CD8-positive, alpha-beta memory T cell (primary cell): ENCODE results near the gene DOK6. TPM values are rescaled to one million over a fixed set of nuclear protein-coding genes. Genes with fewer than 3 reads are reported as not detected.
A peak's percentile ranks its signal among the peaks of the same experiment; 100 is the strongest.
"Not testable (repeated sequence)": the region's sequence is repeated elsewhere in the genome, so short reads cannot be mapped to it uniquely, and the experiment has no call there.

Experiments
- CTCF ChIA-PET: fragments of 350-600 bp; sonication (Branson Sonifier 250); formaldehyde crosslinking; loops from one replicate; lab custom pipeline; 2021; ENCODE audit warnings: antibody characterized with exemption; lab: Charles Lee
- POLR2A ChIA-PET: fragments of 350-600 bp; sonication (Branson Sonifier 250); formaldehyde crosslinking; loops from one replicate; lab custom pipeline; 2021; ENCODE audit warnings: antibody characterized with exemption; lab: Charles Lee
- DNase-seq, 5 donors: peaks; one replicate each; pipeline versions ENCODE4 v3.0.0 to v3.0.0-alpha.2; 2020 to 2022; ENCODE audit warnings: mixed read lengths in 1 of 5
- H3K27ac ChIP-seq: one replicate; pipeline ENCODE4 v1.7.0; 2013; ENCODE audit warnings: low read depth, mild to moderate bottlenecking, low read length, moderate library complexity
- H3K27me3 ChIP-seq: 2 replicates; pipeline ENCODE4 v1.7.0; 2013; ENCODE audit warnings: low read length, mild to moderate bottlenecking; ENCODE audit not compliant: insufficient read depth, poor library complexity, severe bottlenecking
- H3K36me3 ChIP-seq: 2 replicates; pipeline ENCODE4 v1.7.0; 2013; ENCODE audit warnings: mild to moderate bottlenecking, low read length, moderate library complexity; ENCODE audit not compliant: insufficient read depth
- H3K4me1 ChIP-seq: 2 replicates; pipeline ENCODE4 v1.7.0; 2013; ENCODE audit warnings: mild to moderate bottlenecking, low read length, moderate library complexity; ENCODE audit not compliant: insufficient read depth
- H3K4me3 ChIP-seq: 2 replicates; pipeline ENCODE4 v1.7.0; 2013; ENCODE audit warnings: mild to moderate bottlenecking, low read length
- H3K9me3 ChIP-seq: 2 replicates; pipeline ENCODE4 v1.7.0; 2013; ENCODE audit warnings: mild to moderate bottlenecking, low read length
- H3K27ac Mint-ChIP-seq, 8 donors: one replicate each; pipeline ENCODE4 v1.8.0; 2020 to 2021; ENCODE audit warnings: mixed read lengths in 8 of 8, mild to moderate bottlenecking in 6 of 8, inconsistent platforms in 3 of 8, moderate library complexity in 3 of 8
- H3K27me3 Mint-ChIP-seq, 2 donors: one replicate each; pipeline ENCODE4 v1.8.0; 2020 to 2021; ENCODE audit warnings: mixed read lengths in 2 of 2, mild to moderate bottlenecking in 1 of 2, moderate library complexity in 1 of 2
- H3K36me3 Mint-ChIP-seq, 3 donors: one replicate each; pipeline ENCODE4 v1.8.0; 2020 to 2021; ENCODE audit warnings: mixed read lengths in 3 of 3, inconsistent platforms in 1 of 3, mild to moderate bottlenecking in 1 of 3
- H3K4me1 Mint-ChIP-seq, 3 donors: one replicate each; pipeline ENCODE4 v1.8.0; 2020 to 2021; ENCODE audit warnings: mixed read lengths in 3 of 3, inconsistent platforms in 1 of 3, mild to moderate bottlenecking in 1 of 3
- H3K4me3 Mint-ChIP-seq, 7 donors: one replicate each; pipeline ENCODE4 v1.8.0; 2020 to 2021; ENCODE audit warnings: mixed read lengths in 7 of 7, mild to moderate bottlenecking in 6 of 7, moderate library complexity in 4 of 7, inconsistent platforms in 2 of 7
- H3K9me3 Mint-ChIP-seq, 5 donors: one replicate each; pipeline ENCODE4 v1.8.0; 2020 to 2022; ENCODE audit warnings: mixed read lengths in 5 of 5, mild to moderate bottlenecking in 3 of 5, moderate library complexity in 2 of 5, inconsistent platforms in 1 of 5
- polyA plus RNA-seq: library from polyadenylated mRNA; unstranded; fragments of 300-500 nt; fragmentation: Illumina TruSeq; gene quantifications from one replicate; pipeline ENCODE4 v1.2.3, GENCODE V29; 2021
- total RNA-seq, 2 experiments: library from RNA; stranded (reverse); gene quantifications; one replicate each; pipeline ENCODE4 v1.2.3, GENCODE V29; 2021

DOK6 gene
- total and polyA plus RNA-seq, 3 experiments from 2014 or later = 0.13 TPM; not detected in 2

DNA sequence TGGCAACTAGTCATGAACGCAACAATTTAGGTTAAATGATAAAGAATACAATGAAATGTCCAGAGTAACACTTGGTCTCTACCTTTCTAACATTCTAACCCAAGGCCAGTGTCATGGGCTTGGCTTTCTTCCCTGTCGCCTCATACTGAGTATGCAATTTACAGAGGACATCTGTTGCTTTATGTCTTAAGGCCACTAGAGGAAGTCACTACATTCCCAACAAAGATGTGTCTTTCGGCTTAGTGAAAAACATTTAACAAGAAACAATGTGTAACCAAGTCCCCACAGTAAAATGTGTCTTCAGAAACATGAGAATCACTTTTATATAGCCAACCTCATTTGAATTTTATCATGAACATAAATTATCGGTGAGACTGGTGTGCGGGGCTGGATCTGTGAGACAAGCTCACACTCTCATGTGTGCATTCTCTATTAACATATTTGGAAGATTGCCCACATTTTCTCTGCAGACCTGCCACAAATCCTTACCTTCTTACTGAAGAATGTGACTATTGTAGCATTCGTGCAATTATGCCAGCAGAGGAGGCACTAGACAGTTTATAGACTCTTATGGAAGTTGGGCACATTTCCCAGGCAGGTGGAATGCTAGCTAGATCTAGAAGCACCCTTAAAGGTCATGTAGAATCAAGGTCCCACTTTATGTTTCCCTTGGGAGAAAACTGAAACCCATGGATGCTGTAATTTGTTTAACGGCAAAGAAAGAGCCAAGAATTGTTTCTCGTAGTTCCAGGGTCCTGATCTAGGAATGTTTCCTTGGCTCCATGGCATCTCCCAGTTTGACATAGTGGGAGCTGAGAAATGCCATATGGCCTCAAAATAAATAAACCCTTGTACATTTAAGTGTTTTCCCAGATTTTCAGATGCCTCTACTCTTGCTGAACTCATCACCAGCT lies 445.2 kb downstream of the DOK6 start:
- ChIA-PET CTCF (interaction anchor here (1.4 to 1.5 kb wide), 2 partner anchors 53 to 113 kb away, joined by 3 read pairs; no protein-coding TSS in a partner anchor), POLR2A (no interaction called here)
- Mint-ChIP-seq H3K4me1 (no peaks in the 10 kb centered on the region), H3K27ac (no peak overlapping the region), H3K9me3 (no peaks in the 10 kb centered on the region), H3K27me3 (no peaks in the 10 kb centered on the region), H3K4me3 (no peak overlapping the region), H3K36me3 (peaks cover 0 to 2% (median 0%) of the 10 kb centered on the region in 3 donors)
- Histone ChIP-seq H3K27me3 (no peaks in the 10 kb centered on the region), H3K4me1 (no peaks in the 10 kb centered on the region), H3K27ac (no peak overlapping the region), H3K9me3 (no peaks in the 10 kb centered on the region), H3K36me3 (no peaks in the 10 kb centered on the region), H3K4me3 (no peak overlapping the region)
- DNase-seq = no peak

DNA sequence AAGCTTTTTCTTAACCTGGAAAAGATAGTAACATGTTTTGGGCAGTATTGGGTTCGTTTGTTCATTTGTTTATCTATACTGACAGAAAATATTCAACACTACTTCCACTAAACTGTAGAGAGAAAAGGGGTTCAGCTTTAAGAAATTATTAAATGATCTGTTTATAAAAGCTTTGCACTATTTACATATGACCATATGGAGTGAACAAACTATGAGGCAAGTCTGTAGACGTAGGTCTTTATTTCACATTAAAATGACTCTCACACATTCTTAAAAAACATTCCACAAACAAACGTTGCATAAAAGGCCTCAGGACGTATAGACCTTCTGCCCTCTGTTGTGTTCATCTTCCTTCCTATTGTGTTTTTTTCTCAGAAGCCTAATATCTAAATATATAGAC lies 452.4 kb downstream of the DOK6 start:
- Mint-ChIP-seq H3K27me3 (no peaks in the 10 kb centered on the region), H3K36me3 (peaks cover 0 to 13% (median 6%) of the 10 kb centered on the region in 3 donors), H3K9me3 (no peaks in the 10 kb centered on the region), H3K4me1 (no peaks in the 10 kb centered on the region), H3K27ac (no peak overlapping the region), H3K4me3 (no peak overlapping the region)
- Histone ChIP-seq H3K27ac (no peak overlapping the region), H3K4me3 (no peak overlapping the region), H3K36me3 (no peaks in the 10 kb centered on the region), H3K4me1 (no peaks in the 10 kb centered on the region), H3K27me3 (no peaks in the 10 kb centered on the region), H3K9me3 (no peaks in the 10 kb centered on the region)
- CTCF ChIA-PET = no interaction called here
- POLR2A ChIA-PET = no interaction called here
- no peak for DNase-seq

DNA sequence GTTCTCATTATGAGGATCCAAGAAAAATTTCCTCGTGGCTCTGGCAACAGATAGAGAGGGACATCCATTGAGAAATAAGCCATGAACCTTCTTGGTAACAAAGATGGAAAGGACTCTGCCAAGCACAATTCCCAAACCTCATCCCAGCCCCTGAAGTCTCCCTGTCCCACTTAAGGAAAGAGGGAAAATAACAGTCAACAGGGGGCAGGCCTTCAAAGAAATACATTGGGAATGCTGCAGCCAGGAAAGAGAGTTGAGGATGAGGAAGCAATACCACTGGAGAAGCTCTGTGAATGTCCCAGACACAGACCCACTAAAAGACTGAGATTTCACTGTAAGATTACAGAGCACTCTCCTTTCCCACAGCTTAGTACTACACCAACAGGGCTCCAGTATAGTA lies 453.8 kb downstream of the DOK6 start:
- H3K36me3 ChIP-seq = no peaks in the 10 kb centered on the region
- ChIA-PET CTCF (no interaction called here), POLR2A (no interaction called here)
- peaks cover 0 to 19% (median 9%) of the 10 kb centered on the region in 3 donors for H3K36me3 Mint-ChIP-seq
- no peaks in the 10 kb centered on the region for H3K4me1 Mint-ChIP-seq
- H3K9me3 ChIP-seq = no peaks in the 10 kb centered on the region
- H3K27me3 Mint-ChIP-seq = no peaks in the 10 kb centered on the region
- no peak overlapping the region for H3K4me3 ChIP-seq
- H3K4me3 Mint-ChIP-seq = no peak overlapping the region
- H3K9me3 Mint-ChIP-seq = no peaks in the 10 kb centered on the region
- H3K27me3 ChIP-seq = no peaks in the 10 kb centered on the region
- peak overlapping the region in 1 of 8 donors; percentile 2 for H3K27ac Mint-ChIP-seq
- H3K27ac ChIP-seq = no peak overlapping the region
- no peak for DNase-seq
- H3K4me1 ChIP-seq = no peaks in the 10 kb centered on the region

DNA sequence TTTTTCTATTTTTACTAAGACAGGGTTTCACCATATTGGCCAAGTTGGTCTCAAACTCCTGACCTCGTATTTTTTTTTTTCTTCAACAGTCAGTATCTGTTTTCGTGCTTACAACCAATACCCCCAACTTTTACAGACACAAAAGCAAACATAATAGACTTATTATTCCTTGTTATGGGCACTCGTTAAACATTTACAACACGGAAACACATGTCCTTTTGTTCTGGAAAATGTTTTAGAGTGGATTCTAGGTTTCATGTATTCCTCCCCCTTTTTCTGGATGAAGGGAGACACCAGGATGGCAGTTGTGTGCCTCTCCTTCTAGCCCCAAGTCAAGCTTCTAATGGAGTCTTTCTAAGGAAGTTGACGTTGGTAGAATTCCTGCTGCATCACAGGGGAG lies 458.2 kb downstream of the DOK6 start:
- no peaks in the 10 kb centered on the region for H3K4me1 Mint-ChIP-seq
- no peak overlapping the region for H3K4me3 Mint-ChIP-seq
- peaks cover 0 to 36% (median 15%) of the 10 kb centered on the region in 3 donors for H3K36me3 Mint-ChIP-seq
- H3K27ac Mint-ChIP-seq = no peak overlapping the region
- no peaks in the 10 kb centered on the region for H3K27me3 ChIP-seq
- no peaks in the 10 kb centered on the region for H3K4me1 ChIP-seq
- CTCF ChIA-PET = no interaction called here
- no peak overlapping the region for H3K4me3 ChIP-seq
- DNase-seq = no peak
- no peak overlapping the region for H3K27ac ChIP-seq
- peaks cover 4% of the 10 kb centered on the region for H3K36me3 ChIP-seq
- no peaks in the 10 kb centered on the region for H3K27me3 Mint-ChIP-seq
- no peaks in the 10 kb centered on the region for H3K9me3 Mint-ChIP-seq
- H3K9me3 ChIP-seq = no peaks in the 10 kb centered on the region
- POLR2A ChIA-PET = no interaction called here

DNA sequence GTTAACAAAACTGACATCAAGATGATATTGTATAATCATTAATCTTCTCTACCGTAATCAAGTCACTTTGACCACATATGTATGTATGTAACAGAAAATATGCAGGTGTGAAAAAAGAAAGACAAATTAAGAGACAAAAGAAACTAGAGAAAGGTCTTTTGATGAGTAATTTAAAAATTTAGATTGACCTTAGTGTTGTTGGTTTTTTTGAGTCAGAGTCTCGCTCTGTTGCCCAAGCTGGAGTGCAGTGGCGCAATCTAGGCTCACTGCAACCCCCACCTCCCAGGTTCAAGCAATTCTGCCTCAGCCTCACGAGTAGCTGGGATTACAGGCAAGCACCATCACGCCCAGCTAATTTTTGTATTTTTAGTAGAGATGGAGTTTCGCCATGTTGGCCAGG lies 464.1 kb downstream of the DOK6 start:
- POLR2A ChIA-PET, CTCF ChIA-PET, DNase-seq, H3K27me3 Mint-ChIP-seq, H3K4me1 Mint-ChIP-seq, H3K27ac ChIP-seq, H3K9me3 Mint-ChIP-seq, H3K27me3 ChIP-seq, H3K4me3 ChIP-seq, H3K4me3 Mint-ChIP-seq, H3K9me3 ChIP-seq, H3K4me1 ChIP-seq, H3K36me3 ChIP-seq: not testable (repeated sequence)
- Mint-ChIP-seq H3K36me3 (peaks cover 7 to 60% (median 30%) of the 10 kb centered on the region in 3 donors), H3K27ac (peak overlapping the region in 1 of 8 donors; percentile 14)

DNA sequence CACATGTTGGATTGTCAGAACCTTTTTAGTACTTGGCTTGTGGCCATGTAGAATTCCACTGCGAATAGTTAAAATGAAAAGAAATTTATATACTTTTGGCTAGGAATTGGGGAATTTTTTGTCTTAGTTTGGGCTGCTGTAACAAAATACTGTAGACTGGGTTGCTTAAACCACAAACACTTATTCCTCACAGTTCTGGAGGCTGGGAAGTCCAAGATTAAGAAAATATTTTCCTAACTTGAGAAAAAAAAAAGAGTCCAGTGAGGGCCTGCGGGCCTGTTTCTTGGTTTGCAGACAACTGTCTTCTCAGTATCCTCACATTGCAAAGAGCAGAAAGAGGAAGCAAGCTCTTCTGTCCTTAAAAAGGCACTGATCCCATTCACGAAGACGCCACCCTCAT lies 465.1 kb downstream of the DOK6 start:
- Mint-ChIP-seq H3K36me3 (peaks cover 7 to 61% (median 30%) of the 10 kb centered on the region in 3 donors), H3K4me3 (no peak overlapping the region), H3K4me1 (peaks cover 0 to 4% (median 0%) of the 10 kb centered on the region in 3 donors), H3K27ac (peak overlapping the region in 1 of 8 donors; percentile 59), H3K27me3 (no peaks in the 10 kb centered on the region), H3K9me3 (no peaks in the 10 kb centered on the region)
- no peak for DNase-seq
- no peak overlapping the region for H3K27ac ChIP-seq
- no peaks in the 10 kb centered on the region for H3K9me3 ChIP-seq
- POLR2A ChIA-PET = no interaction called here
- H3K27me3 ChIP-seq = no peaks in the 10 kb centered on the region
- peaks cover 9% of the 10 kb centered on the region for H3K36me3 ChIP-seq
- no peak overlapping the region for H3K4me3 ChIP-seq
- CTCF ChIA-PET = no interaction called here
- H3K4me1 ChIP-seq = no peaks in the 10 kb centered on the region

DNA sequence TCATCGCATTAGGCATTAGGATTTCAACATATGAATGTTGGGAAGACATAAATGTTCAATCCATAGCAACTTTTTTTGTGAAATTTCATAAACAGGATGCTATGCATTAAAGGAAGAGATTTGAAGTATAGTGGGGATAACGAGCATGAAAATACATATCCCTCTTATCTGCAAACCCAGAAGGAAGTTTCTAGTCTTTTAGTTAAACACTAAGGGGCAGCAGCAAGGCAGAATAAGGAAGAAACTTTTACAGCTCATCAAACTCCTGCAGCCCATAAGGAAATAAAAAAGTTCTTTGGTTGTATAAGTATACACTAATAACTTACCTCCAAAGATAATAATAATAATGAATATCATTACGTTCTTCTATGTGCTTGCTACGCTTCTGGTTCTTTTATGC lies 465.5 kb downstream of the DOK6 start:
- Histone ChIP-seq H3K9me3 (no peaks in the 10 kb centered on the region), H3K4me1 (no peaks in the 10 kb centered on the region), H3K36me3 (peaks cover 9% of the 10 kb centered on the region), H3K27me3 (no peaks in the 10 kb centered on the region), H3K4me3 (no peak overlapping the region), H3K27ac (no peak overlapping the region)
- H3K36me3 Mint-ChIP-seq = peaks cover 7 to 65% (median 30%) of the 10 kb centered on the region in 3 donors
- ChIA-PET CTCF (no interaction called here), POLR2A (no interaction called here)
- no peak for DNase-seq
- peaks cover 0 to 4% (median under 1%) of the 10 kb centered on the region in 3 donors for H3K4me1 Mint-ChIP-seq
- H3K27ac Mint-ChIP-seq = peak overlapping the region in 2 of 8 donors; percentile 59 to 60
- H3K9me3 Mint-ChIP-seq = no peaks in the 10 kb centered on the region
- no peak overlapping the region for H3K4me3 Mint-ChIP-seq
- no peaks in the 10 kb centered on the region for H3K27me3 Mint-ChIP-seq

- H3K4me3 ChIP-seq = no peak overlapping the region
- Mint-ChIP-seq H3K4me3 (no peak overlapping the region), H3K27ac (peak overlapping the region in 2 of 8 donors; percentile 30 to 42), H3K27me3 (no peaks in the 10 kb centered on the region), H3K9me3 (no peaks in the 10 kb centered on the region), H3K36me3 (peaks cover 8 to 60% (median 25%) of the 10 kb centered on the region in 3 donors), H3K4me1 (peaks cover 17 to 34% (median 18%) of the 10 kb centered on the region in 3 donors)
- CTCF ChIA-PET = no interaction called here
- no peak overlapping the region for H3K27ac ChIP-seq
- POLR2A ChIA-PET = no interaction called here
- H3K36me3 ChIP-seq = no peaks in the 10 kb centered on the region
- H3K27me3 ChIP-seq = no peaks in the 10 kb centered on the region
- no peaks in the 10 kb centered on the region for H3K9me3 ChIP-seq
- no peak for DNase-seq
- peaks cover 4% of the 10 kb centered on the region for H3K4me1 ChIP-seq
Measured at GRCh38 chr18:69870736-69871135, 470.0 kb downstream of the DOK6 start.
